Loucy (cell line): ENCODE measurements around the gene ATXN7L2.

Source experiments
- H2AFZ ChIP-seq: fragments of 200-600 bp; sonication (generic); 2 replicates; pipeline ENCODE4 v1.6.0; 2016; ENCODE audit warnings: antibody characterized with exemption, mild to moderate bottlenecking, low read length, moderate library complexity
- H3F3A ChIP-seq: fragments of 200-600 bp; 2 replicates; pipeline ENCODE4 v1.6.0; 2016; ENCODE audit warnings: antibody characterized with exemption, low read depth, mild to moderate bottlenecking
- H3K27me3 ChIP-seq: fragments of 200-600 bp; sonication (generic); 2 replicates; pipeline ENCODE4 v1.6.1; 2014; ENCODE audit warnings: low read length, mild to moderate bottlenecking; ENCODE audit not compliant: insufficient read depth, poor library complexity, severe bottlenecking
- H3K36me3 ChIP-seq: fragments of 200-600 bp; sonication (generic); 2 replicates; pipeline ENCODE4 v1.6.1; 2016; ENCODE audit warnings: low read length; ENCODE audit not compliant: insufficient read depth
- H3K4me1 ChIP-seq: fragments of 200-600 bp; sonication (generic); 2 replicates; pipeline ENCODE4 v1.5.1; 2014; ENCODE audit warnings: low read length, mild to moderate bottlenecking; ENCODE audit not compliant: insufficient read depth, poor library complexity, severe bottlenecking
- H3K4me2 ChIP-seq: fragments of 200-600 bp; sonication (generic); 2 replicates; pipeline ENCODE4 v1.6.0; 2014; ENCODE audit warnings: antibody characterized with exemption, low read length, low read depth, mild to moderate bottlenecking; ENCODE audit not compliant: poor library complexity, severe bottlenecking
- H3K4me3 ChIP-seq: fragments of 200-600 bp; sonication (generic); 2 replicates; pipeline ENCODE4 v1.5.1; 2014; ENCODE audit warnings: low read length, mild to moderate bottlenecking, mixed read lengths; ENCODE audit not compliant: poor library complexity, severe bottlenecking
- H3K79me2 ChIP-seq: fragments of 200-600 bp; sonication (generic); 2 replicates; pipeline ENCODE4 v1.6.1; 2014; ENCODE audit warnings: low read length; ENCODE audit not compliant: insufficient read depth
- H3K9ac ChIP-seq: fragments of 200-600 bp; sonication (generic); 2 replicates; pipeline ENCODE4 v1.6.0; 2014; ENCODE audit warnings: mild to moderate bottlenecking, low read depth, low read length, moderate library complexity; ENCODE audit not compliant: poor library complexity, severe bottlenecking
- H3K9me2 ChIP-seq: fragments of 200-600 bp; sonication (generic); replicated peaks from 2 replicates; pipeline ENCODE4 v1.6.1; 2016; ENCODE audit warnings: low read depth, low read length, mixed read lengths
- H3K9me3 ChIP-seq: fragments of 200-600 bp; sonication (generic); 2 replicates; pipeline ENCODE4 v1.6.1; 2014; ENCODE audit warnings: mild to moderate bottlenecking, antibody characterized with exemption, low read length, low read depth; ENCODE audit not compliant: insufficient read depth
- H4K20me1 ChIP-seq: fragments of 200-600 bp; sonication (generic); 2 replicates; pipeline ENCODE4 v1.6.0; 2014; ENCODE audit warnings: antibody characterized with exemption, low read length, mild to moderate bottlenecking; ENCODE audit not compliant: insufficient read depth, poor library complexity, severe bottlenecking
- CTCF ChIP-seq: fragments of 200-600 bp; sonication (generic); conservative IDR thresholded peaks from 2 replicates; pipeline ENCODE4 v1.5.1; 2014; ENCODE audit warnings: mild to moderate bottlenecking, antibody characterized with exemption, low read length
- EZH2phosphoT487 ChIP-seq: fragments of 200-600 bp; IDR thresholded peaks from 2 replicates; pipeline ENCODE4 v1.6.1; 2018; ENCODE audit warnings: antibody characterized with exemption, mild to moderate bottlenecking, moderate library complexity, borderline replicate concordance

Gene ATXN7L2

GRCh38 chr1:109527098-109527811 lies 43.5 kb downstream of the ATXN7L2 start:
- TF ChIP-seq CTCF (no peak), EZH2phosphoT487 (no peak)
- H3K79me2 ChIP-seq: no peaks in the 10 kb centered on the region
- H3K9ac ChIP-seq: no peak overlapping the region
- H3K9me2 ChIP-seq: no peaks in the 10 kb centered on the region
- peaks cover 5% of the 10 kb centered on the region for H3K4me1 ChIP-seq
- no peaks in the 10 kb centered on the region for H3K27me3 ChIP-seq
- H3F3A ChIP-seq: no peaks in the 10 kb centered on the region
- no peak overlapping the region for H2AFZ ChIP-seq
- H3K9me3 ChIP-seq: no peaks in the 10 kb centered on the region
- H3K4me3 ChIP-seq: no peak overlapping the region
- H4K20me1 ChIP-seq: no peaks in the 10 kb centered on the region
- H3K4me2 ChIP-seq: no peak overlapping the region
- no peaks in the 10 kb centered on the region for H3K36me3 ChIP-seq

- Histone ChIP-seq H3K9me3 (no peaks in the 10 kb centered on the region), H3F3A (no peaks in the 10 kb centered on the region), H3K4me1 (peaks cover 9% of the 10 kb centered on the region), H3K9me2 (no peaks in the 10 kb centered on the region), H2AFZ (no peak overlapping the region), H3K27me3 (no peaks in the 10 kb centered on the region), H3K4me2 (no peak overlapping the region), H4K20me1 (no peaks in the 10 kb centered on the region), H3K36me3 (no peaks in the 10 kb centered on the region), H3K79me2 (no peaks in the 10 kb centered on the region), H3K4me3 (no peak overlapping the region), H3K9ac (no peak overlapping the region)
- TF ChIP-seq EZH2phosphoT487: no peak
- TF ChIP-seq CTCF: no peak
Observed at GRCh38 chr1:109527846-109528695, 44.4 kb downstream of the ATXN7L2 start.

GRCh38 chr1:109528712-109529111 lies 45.0 kb downstream of the ATXN7L2 start:
- Histone ChIP-seq H3K4me2 (no peak overlapping the region), H3K4me1 (peaks cover 9% of the 10 kb centered on the region), H4K20me1 (no peaks in the 10 kb centered on the region), H3K27me3 (no peaks in the 10 kb centered on the region), H2AFZ (no peak overlapping the region), H3K36me3 (no peaks in the 10 kb centered on the region), H3K9me2 (no peaks in the 10 kb centered on the region), H3F3A (no peaks in the 10 kb centered on the region), H3K9ac (no peak overlapping the region), H3K4me3 (no peak overlapping the region), H3K79me2 (no peaks in the 10 kb centered on the region), H3K9me3 (no peaks in the 10 kb centered on the region)
- TF ChIP-seq CTCF: no peak
- TF ChIP-seq EZH2phosphoT487: no peak
